Measurements from ENCODE around the gene TNRC6A.

GRCh38 chr16:24766057-24766456 is 36.6 kb downstream of the TNRC6A start:
- no peak for TF ChIP-seq GATA3 (IDR thresholded peaks at IDR 0.05; ENCODE audit: low read depth, low read length)
- TF ChIP-seq GATA2 (IDR thresholded peaks at IDR 0.05; ENCODE audit: low read depth, low read length), result no peak
